Aorta (tissue), 5 donors: ENCODE data around the gene TOMM40L. TPM values are rescaled to one million over a fixed set of nuclear protein-coding genes. Genes with fewer than 3 reads are reported as not detected.
A peak's percentile ranks its signal among the peaks of the same experiment; 100 is the strongest.

Experiments
- ATAC-seq: fragments of 200-7000 bp; cut with Tn5 transposase; one replicate; pipeline ENCODE4 v1.9.1; 2022; ENCODE audit warnings: moderate library complexity; ENCODE audit not compliant: low FRiP score
- DNase-seq, 2 donors: peaks; one replicate each; pipeline ENCODE4 v3.0.0-alpha.2; 2020
- H3K27ac ChIP-seq, 2 donors: one replicate each; pipeline ENCODE4 v1.5.1; 2013; ENCODE audit warnings: low read length in 2 of 2, mild to moderate bottlenecking in 2 of 2, moderate library complexity in 2 of 2, control low read depth in 1 of 2, inconsistent platforms in 1 of 2, low read depth in 1 of 2
- H3K27me3 ChIP-seq, 2 donors: one replicate each; pipeline ENCODE4 v1.6.1; 2013; ENCODE audit warnings: control low read depth in 1 of 2, low read length in 1 of 2, mild to moderate bottlenecking in 1 of 2, moderate library complexity in 1 of 2; ENCODE audit not compliant: insufficient read depth in 2 of 2, control insufficient read depth in 1 of 2
- H3K36me3 ChIP-seq, 2 donors: one replicate each; pipeline ENCODE4 v1.6.1; 2013; ENCODE audit warnings: control low read depth in 1 of 2, low read length in 1 of 2, mild to moderate bottlenecking in 1 of 2; ENCODE audit not compliant: insufficient read depth in 2 of 2, control insufficient read depth in 1 of 2
- H3K4me1 ChIP-seq, 2 donors: one replicate each; pipeline ENCODE4 v1.6.1; 2013; ENCODE audit warnings: low read length in 2 of 2, control low read depth in 1 of 2, mild to moderate bottlenecking in 1 of 2, moderate library complexity in 1 of 2; ENCODE audit not compliant: insufficient read depth in 2 of 2, control insufficient read depth in 1 of 2
- H3K4me3 ChIP-seq, 2 donors: one replicate each; pipeline ENCODE4 v1.5.1; 2013; ENCODE audit warnings: low read length in 2 of 2, control low read depth in 1 of 2, mild to moderate bottlenecking in 1 of 2
- H3K9me3 ChIP-seq: one replicate; pipeline ENCODE4 v1.6.1; 2013; ENCODE audit warnings: mild to moderate bottlenecking, low read length; ENCODE audit not compliant: control insufficient read depth
- WGBS, 2 donors: extraction: QIAGEN DNeasy Blood & Tissue Kit; methylation state at CpG; one replicate each; pipeline ENCODE4 v1.1.7; 2013; 5-methylcytosine and 5-hydroxymethylcytosine counted together
- intact Hi-C, 2 donors: fragments of 100-400 bp; cut with DNase I; formaldehyde crosslinking; loops; one replicate each; pipeline versions ENCODE4 v1.14.2 to v1.15.0; 2022
- polyA plus RNA-seq, 2 donors: library from polyadenylated mRNA; stranded (reverse); fragments of 200-250 nt; gene quantifications; one replicate each; pipeline ENCODE4 v1.2.3, GENCODE V29; 2013
- total RNA-seq, 2 donors: library from RNA; stranded (reverse); fragmentation: NEBNext Ultra II Directional; extraction: Animal tissue kit (Norgen Biotek cat#: 25700); gene quantifications; one replicate each; pipeline ENCODE4 v1.2.1, GENCODE V29; 2021
- donor health status: healthy with polysubstance abuse.
- donor health status: Bipolar disorder and iron deficiency.
- donor health status: DM: no; HTN: no; CAD: no.
- donor health status: DM: no; HTN: no; CAD: no.
- donor health status: DM: yes; HTN: yes; CAD: no.

TOMM40L gene
- total and polyA plus RNA-seq, 4 donors, result 10.0 to 12.9 (median 10.9) TPM

GRCh38 chr1:161185732-161186311 is 40.0 kb upstream of the TOMM40L start:
- intact Hi-C loops, result no loop called here
- peak; percentile 34 for ATAC-seq
- no peak overlapping the region for H3K27ac ChIP-seq
- no peaks in the 10 kb centered on the region for H3K9me3 ChIP-seq
- H3K27me3 ChIP-seq, result no peaks in the 10 kb centered on the region
- DNase-seq, result peak; percentile 42 to 61
- H3K36me3 ChIP-seq, result no peaks in the 10 kb centered on the region
- H3K4me3 ChIP-seq, result no peak overlapping the region
- no peaks in the 10 kb centered on the region for H3K4me1 ChIP-seq
- 42 to 47% methylated on average over 2 of the region's 2 CpGs for WGBS, 2 donors

- DNase-seq, result peak; percentile 30 to 67
- no peaks in the 10 kb centered on the region for H3K27me3 ChIP-seq
- no peak for ATAC-seq
- 84 to 88% methylated on average over 3 of the region's 3 CpGs for WGBS, 2 donors
- H3K4me3 ChIP-seq, result no peak overlapping the region
- no peaks in the 10 kb centered on the region for H3K36me3 ChIP-seq
- intact Hi-C loops, result no loop called here
- H3K9me3 ChIP-seq, result no peaks in the 10 kb centered on the region
- H3K27ac ChIP-seq, result no peak overlapping the region
- no peaks in the 10 kb centered on the region for H3K4me1 ChIP-seq
Measured at GRCh38 chr1:161187311-161187710, 38.5 kb upstream of the TOMM40L start.

DNA sequence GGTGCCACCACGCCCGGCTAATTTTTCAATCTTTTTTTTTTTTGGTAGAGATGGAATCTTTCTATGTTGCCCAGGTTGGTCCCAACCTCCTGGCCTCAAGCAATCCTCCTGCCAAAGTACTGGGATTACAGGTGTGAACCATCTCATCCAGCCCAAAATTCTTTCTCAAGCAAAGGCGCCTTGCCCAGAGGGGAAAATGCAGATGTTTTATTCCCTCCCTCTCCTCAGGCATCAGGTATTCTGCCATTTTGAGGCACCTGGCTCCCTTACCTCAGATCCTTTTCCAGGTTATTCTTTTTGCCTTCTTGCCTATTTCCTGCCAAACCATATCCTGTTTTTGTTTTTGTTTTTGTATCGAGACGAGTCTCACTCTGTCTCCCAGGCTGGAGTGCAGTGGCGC is 37.5 kb upstream of the TOMM40L start:
- Histone ChIP-seq H3K4me1 (no peaks in the 10 kb centered on the region), H3K4me3 (no peak overlapping the region), H3K27me3 (no peaks in the 10 kb centered on the region), H3K36me3 (no peaks in the 10 kb centered on the region), H3K27ac (no peak overlapping the region), H3K9me3 (no peaks in the 10 kb centered on the region)
- DNase-seq (no peak), ATAC-seq (no peak)
- WGBS, 2 donors, result 80 to 87% methylated on average over 6 of the region's 6 CpGs
- intact Hi-C loops, result no loop called here

DNA sequence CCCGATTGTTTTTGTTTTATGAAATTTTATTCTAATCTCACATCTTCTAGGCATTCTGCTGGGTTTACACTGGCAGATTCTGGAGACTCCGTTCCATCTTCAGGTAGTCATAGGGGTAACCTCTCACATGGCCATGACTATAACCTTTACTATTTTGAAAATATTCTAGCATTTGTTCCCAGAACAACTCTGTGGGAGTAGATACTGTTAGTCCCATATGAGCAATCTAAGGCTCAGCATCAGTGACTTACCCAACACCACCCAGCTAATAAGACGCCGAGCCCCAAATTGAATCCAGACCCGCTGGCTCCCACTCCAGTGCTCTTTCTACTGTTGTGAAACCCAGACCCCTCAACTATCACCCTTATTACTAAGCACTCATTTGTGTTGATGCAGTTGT is 36.8 kb upstream of the TOMM40L start:
- Histone ChIP-seq H3K9me3 (no peaks in the 10 kb centered on the region), H3K4me1 (no peaks in the 10 kb centered on the region), H3K27ac (no peak overlapping the region), H3K36me3 (no peaks in the 10 kb centered on the region), H3K27me3 (no peaks in the 10 kb centered on the region), H3K4me3 (no peak overlapping the region)
- ATAC-seq, result no peak
- WGBS, 2 donors, result 92 to 93% methylated on average over 5 of the region's 5 CpGs
- peak in 1 of 2 donors; percentile 54 for DNase-seq
- intact Hi-C loops, result no loop called here

DNA sequence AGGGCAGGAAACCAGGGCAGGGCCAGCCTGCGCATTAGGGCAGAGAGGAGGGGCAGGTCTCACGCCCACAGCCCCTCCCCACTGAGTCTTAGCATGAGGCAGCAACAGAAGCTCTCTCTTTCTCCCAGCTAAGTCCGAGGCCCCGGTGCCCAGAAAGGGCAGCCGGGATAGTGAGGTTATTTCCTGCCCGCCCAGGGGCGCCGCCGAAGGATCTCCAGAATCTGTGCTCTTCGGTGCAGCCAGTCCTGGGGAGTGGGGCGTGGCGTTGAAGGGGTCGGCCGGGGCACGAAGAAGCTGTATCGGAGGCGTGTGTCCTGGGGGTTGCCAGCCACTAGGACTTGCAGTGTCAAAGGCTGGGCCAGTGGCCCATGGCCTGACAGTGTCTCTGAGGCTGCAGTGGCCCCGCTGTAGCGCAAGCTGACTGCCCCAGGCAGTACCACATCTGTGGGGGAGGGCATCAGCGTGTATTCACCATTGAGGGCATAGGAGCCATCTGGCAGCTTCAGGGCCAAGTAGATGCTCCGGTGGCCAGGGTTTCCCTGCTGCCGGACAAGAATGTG is 34.8 kb upstream of the TOMM40L start:
- no peak overlapping the region for H3K27ac ChIP-seq
- intact Hi-C loops, result loop anchor here in 1 of 2 donors (5.0 kb wide), 1 partner anchor 191 kb away; no protein-coding TSS in a partner anchor
- DNase-seq (peak; percentile 49 to 76), ATAC-seq (no peak)
- H3K4me1 ChIP-seq, result no peaks in the 10 kb centered on the region
- H3K27me3 ChIP-seq, result no peaks in the 10 kb centered on the region
- H3K4me3 ChIP-seq, result no peak overlapping the region
- 62 to 71% methylated on average over 22 of the region's 22 CpGs for WGBS, 2 donors
- no peaks in the 10 kb centered on the region for H3K36me3 ChIP-seq
- no peaks in the 10 kb centered on the region for H3K9me3 ChIP-seq

DNA sequence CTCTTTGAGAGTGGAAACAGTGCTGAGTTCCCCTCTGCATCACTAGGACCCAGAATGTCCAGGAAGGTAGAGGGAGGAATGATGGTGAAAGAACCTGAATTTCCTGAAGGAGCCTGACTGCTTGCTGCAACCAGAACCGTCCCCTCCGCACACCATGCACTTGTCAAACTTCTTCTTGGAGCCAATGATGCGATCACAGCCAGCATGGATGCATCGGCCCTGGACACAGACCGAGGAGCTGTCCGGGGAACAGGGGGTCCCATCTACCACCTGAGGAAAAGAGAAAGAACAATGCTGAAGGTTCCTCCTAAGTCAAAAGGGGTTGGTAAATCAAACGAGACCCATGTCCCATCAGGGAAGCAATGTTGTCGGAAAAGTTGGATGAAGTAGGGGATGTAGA is 33.9 kb upstream of the TOMM40L start:
- intact Hi-C loops, result loop anchor here in 1 of 2 donors (5.0 kb wide), 1 partner anchor 190 kb away; no protein-coding TSS in a partner anchor
- Histone ChIP-seq H3K27me3 (no peaks in the 10 kb centered on the region), H3K36me3 (no peaks in the 10 kb centered on the region), H3K4me1 (no peaks in the 10 kb centered on the region), H3K27ac (no peak overlapping the region), H3K9me3 (no peaks in the 10 kb centered on the region), H3K4me3 (no peak overlapping the region)
- peak in 1 of 2 donors; percentile 61 for DNase-seq
- ATAC-seq, result no peak
- 67 to 68% methylated on average over 8 of the region's 8 CpGs for WGBS, 2 donors

- no peak overlapping the region for H3K4me3 ChIP-seq
- H3K36me3 ChIP-seq, result no peaks in the 10 kb centered on the region
- no peaks in the 10 kb centered on the region for H3K27me3 ChIP-seq
- intact Hi-C loops, result loop anchor here in 1 of 2 donors (5.0 kb wide), 1 partner anchor 190 kb away; no protein-coding TSS in a partner anchor
- 58 to 60% methylated on average over 15 of the region's 15 CpGs for WGBS, 2 donors
- no peak overlapping the region for H3K27ac ChIP-seq
- no peaks in the 10 kb centered on the region for H3K9me3 ChIP-seq
- H3K4me1 ChIP-seq, result no peaks in the 10 kb centered on the region
- peak; percentile 30 to 75 for DNase-seq
- ATAC-seq, result peak; percentile 81
Measured at GRCh38 chr1:161192476-161193465, 33.1 kb upstream of the TOMM40L start.

DNA sequence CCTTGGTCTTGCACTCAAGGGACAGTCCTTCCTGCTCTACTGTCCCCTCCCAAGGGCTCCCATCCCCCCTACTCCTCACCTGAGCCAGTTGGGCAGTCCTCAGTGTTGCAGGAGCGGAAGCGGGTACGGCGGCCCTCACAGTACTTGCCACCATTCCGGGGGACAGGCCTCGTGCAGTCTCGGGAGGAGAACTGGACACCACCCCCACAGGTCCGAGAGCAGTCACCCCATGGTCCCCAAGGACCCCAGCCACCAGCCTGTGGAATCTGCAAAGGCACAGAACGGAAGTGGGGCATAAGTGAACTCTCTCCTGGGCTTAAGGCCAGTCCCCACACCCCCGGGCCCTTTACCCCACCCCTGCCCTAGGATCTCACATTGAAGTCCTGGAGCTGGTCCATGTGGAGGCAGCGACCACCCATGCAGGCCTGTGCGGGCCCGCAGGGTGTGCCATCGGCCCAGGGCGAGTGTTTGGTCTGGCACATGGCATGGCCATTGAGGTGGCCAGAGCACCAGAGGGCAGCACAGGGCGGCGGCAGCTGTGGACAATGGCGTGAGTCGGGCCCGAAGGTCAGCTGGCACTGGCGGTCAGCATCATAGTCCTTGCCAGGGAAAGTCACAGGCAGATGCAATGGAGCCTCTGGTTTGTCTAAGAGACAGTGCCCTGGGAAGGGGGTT is 32.2 kb upstream of the TOMM40L start:
- peak; percentile 51 to 81 for DNase-seq

More for the DNA sequence above, 32.2 kb upstream of the TOMM40L start:
- WGBS, 2 donors, result 77 to 79% methylated on average over 21 of the region's 21 CpGs
- ATAC-seq, result no peak
- Histone ChIP-seq H3K27me3 (no peaks in the 10 kb centered on the region), H3K4me3 (no peak overlapping the region), H3K27ac (no peak overlapping the region), H3K36me3 (no peaks in the 10 kb centered on the region), H3K4me1 (no peaks in the 10 kb centered on the region), H3K9me3 (no peaks in the 10 kb centered on the region)
- intact Hi-C loops, result loop anchor here in 1 of 2 donors (5.0 kb wide), 1 partner anchor 189 kb away; no protein-coding TSS in a partner anchor
